Transverse colon (tissue), 4 donors: Measurements from ENCODE around the gene ITGA11. TPM values are rescaled to one million over a fixed set of nuclear protein-coding genes. Genes with fewer than 3 reads are reported as not detected.

Experiments
- DNase-seq: peaks from one replicate; pipeline ENCODE4 v3.0.0-alpha.2; 2019
- H3K27ac ChIP-seq, 4 donors: fragments of 200-600 bp; sonication (generic); 2 replicates each; pipeline ENCODE4 v1.5.1; 2016 to 2018; ENCODE audit warnings: inconsistent platforms in 4 of 4
- H3K27me3 ChIP-seq: fragments of 200-600 bp; sonication (generic); 2 replicates; pipeline ENCODE4 v1.5.1; 2017; ENCODE audit warnings: inconsistent platforms
- H3K36me3 ChIP-seq, 4 donors: fragments of 200-600 bp; sonication (generic); 2 replicates each; pipeline ENCODE4 v1.5.1; 2017 to 2019; ENCODE audit warnings: inconsistent platforms in 4 of 4
- H3K4me1 ChIP-seq, 4 donors: fragments of 200-600 bp; sonication (generic); 2 replicates each; pipeline ENCODE4 v1.5.1; 2017 to 2020; ENCODE audit warnings: inconsistent platforms in 4 of 4
- H3K4me3 ChIP-seq, 4 donors: fragments of 200-600 bp; sonication (generic); 1 replicate in 1 of 4; 2 replicates in 3 of 4; pipeline versions ENCODE4 v1.5.1 to v1.6.1; 2017 to 2019; ENCODE audit warnings: inconsistent platforms in 4 of 4
- H3K9me3 ChIP-seq, 2 donors: fragments of 200-600 bp; sonication (generic); 2 replicates each; pipeline ENCODE4 v1.5.1; 2017 to 2019; ENCODE audit warnings: inconsistent platforms in 2 of 2
- CTCF ChIP-seq, 5 experiments: fragments of 200-600 bp in 3 of 5; fragments of 450-650 bp in 2 of 5; sonication (generic) in 3 of 5; IDR thresholded peaks; 1 replicate in 2 of 5; 2 replicates in 3 of 5; pipeline ENCODE4 v1.5.1; 2016 to 2017; ENCODE audit warnings: antibody characterized with exemption in 5 of 5, inconsistent platforms in 3 of 5, mild to moderate bottlenecking in 2 of 5, moderate library complexity in 1 of 5
- EP300 ChIP-seq: sonication (generic); formaldehyde crosslinking; IDR thresholded peaks from one replicate; pipeline ENCODE4 v1.6.1; 2017; ENCODE audit warnings: antibody characterized with exemption, low read depth
- POLR2A ChIP-seq: fragments of 450-650 bp; IDR thresholded peaks from one replicate; pipeline ENCODE4 v1.6.1; 2016; ENCODE audit warnings: antibody characterized with exemption, mild to moderate bottlenecking, moderate library complexity
- POLR2AphosphoS5 ChIP-seq, 3 donors: sonication (generic); formaldehyde crosslinking; IDR thresholded peaks; one replicate each; pipeline ENCODE4 v1.6.1; 2016; ENCODE audit warnings: antibody characterized with exemption in 3 of 3
- WGBS, 2 donors: methylation state at CpG; one replicate each; pipeline ENCODE4 v1.1.5; 2018; ENCODE audit warnings: low coverage in 1 of 2; 5-methylcytosine and 5-hydroxymethylcytosine counted together
- in situ Hi-C, 4 donors: fragments of 200-750 bp; cut with MboI; loops; one replicate each; pipeline versions ENCODE4 v1.15.0 to v1.15.1; 2017; ENCODE audit warnings: low sequenced_read_pairs in 3 of 4, low pct_ligation_motif_present in 1 of 4, low pct_unique_long_range_greater_than_20kb in 1 of 4
- intact Hi-C: fragments of 100-400 bp; cut with DNase I; formaldehyde crosslinking; loops from one replicate; pipeline ENCODE4 v1.15.1; 2023; ENCODE audit warnings: low total_unique reads
- total RNA-seq, 4 donors: library from RNA; depleted of rRNA; stranded (reverse); fragments of >200 nt; gene quantifications; one replicate each; pipeline ENCODE4 v1.1.0, GENCODE V29; 2016

ITGA11 gene
- total RNA-seq, 4 donors from 2014 or later, result 0.37 to 3.2 (median 1.1) TPM

- no peaks in the 10 kb centered on the region for H3K27me3 ChIP-seq
- no peak overlapping the region for H3K27ac ChIP-seq
- in situ Hi-C loops (loop anchor here in 2 of 4 donors (25.0 kb wide), 2 partner anchors 350 to 375 kb away; no protein-coding TSS in a partner anchor), intact Hi-C loops (loop anchor here (10.0 kb wide), 1 partner anchor 243 kb away; no protein-coding TSS in a partner anchor)
- DNase-seq, result no peak
- no peaks in the 10 kb centered on the region for H3K4me1 ChIP-seq
- no peaks in the 10 kb centered on the region for H3K36me3 ChIP-seq
- TF ChIP-seq POLR2A (no peak), CTCF (IDR thresholded peaks at IDR 0.05) (no peak), EP300 (no peak), POLR2AphosphoS5 (IDR thresholded peaks at IDR 0.05) (no peak)
- no peaks in the 10 kb centered on the region for H3K9me3 ChIP-seq
- H3K4me3 ChIP-seq, result no peak overlapping the region
- WGBS, 2 donors, result 79% methylated on average over 3 of the region's 3 CpGs; no CpG with 5 or more reads in 1 of the 2 donors
Observed at GRCh38 chr15:68311859-68312557, 120.0 kb downstream of the ITGA11 start.

- 75 to 84% methylated on average over 3 of the region's 3 CpGs for WGBS, 2 donors
- no peak for DNase-seq
- H3K4me1 ChIP-seq, result peaks cover 0 to under 1% (median 0%) of the 10 kb centered on the region in 4 donors
- no peak overlapping the region for H3K27ac ChIP-seq
- no peaks in the 10 kb centered on the region for H3K9me3 ChIP-seq
- no peak for TF ChIP-seq POLR2AphosphoS5 (IDR thresholded peaks at IDR 0.05)
- TF ChIP-seq CTCF (IDR thresholded peaks at IDR 0.05), result no peak
- no peak for TF ChIP-seq POLR2A
- no peak for TF ChIP-seq EP300
- no peaks in the 10 kb centered on the region for H3K27me3 ChIP-seq
- no peak overlapping the region for H3K4me3 ChIP-seq
- intact Hi-C loops (loop anchor here (10.0 kb wide), 1 partner anchor 243 kb away; no protein-coding TSS in a partner anchor), in situ Hi-C loops (loop anchor here in 2 of 4 donors (25.0 kb wide), 2 partner anchors 351 to 376 kb away; no protein-coding TSS in a partner anchor)
- no peaks in the 10 kb centered on the region for H3K36me3 ChIP-seq
Observed at GRCh38 chr15:68311464-68311835, 120.5 kb downstream of the ITGA11 start.

GRCh38 chr15:68310804-68311463, 121.0 kb downstream of the ITGA11 start:
- TF ChIP-seq CTCF (IDR thresholded peaks at IDR 0.05) (no peak), POLR2A (no peak), POLR2AphosphoS5 (IDR thresholded peaks at IDR 0.05) (no peak), EP300 (no peak)
- Histone ChIP-seq H3K27me3 (no peaks in the 10 kb centered on the region), H3K27ac (no peak overlapping the region), H3K36me3 (no peaks in the 10 kb centered on the region), H3K9me3 (no peaks in the 10 kb centered on the region), H3K4me3 (no peak overlapping the region), H3K4me1 (peaks cover 0 to 3% (median 0%) of the 10 kb centered on the region in 4 donors)
- intact Hi-C loops (loop anchor here (10.0 kb wide), 1 partner anchor 244 kb away; no protein-coding TSS in a partner anchor), in situ Hi-C loops (loop anchor here in 2 of 4 donors (25.0 kb wide), 2 partner anchors 351 to 376 kb away; no protein-coding TSS in a partner anchor)
- no peak for DNase-seq
- WGBS, 2 donors, result 20 to 86% methylated on average over 1 to 20 of the region's 22 CpGs

- peaks cover 0 to 3% (median 0%) of the 10 kb centered on the region in 4 donors for H3K4me1 ChIP-seq
- in situ Hi-C loops, result loop anchor here in 2 of 4 donors (25.0 kb wide), 2 partner anchors 352 to 377 kb away; no protein-coding TSS in a partner anchor
- 57 to 67% methylated on average over 1 to 7 of the region's 7 CpGs for WGBS, 2 donors
- H3K36me3 ChIP-seq, result no peaks in the 10 kb centered on the region
- intact Hi-C loops, result loop anchor here (10.0 kb wide), 1 partner anchor 245 kb away; no protein-coding TSS in a partner anchor
- no peak for TF ChIP-seq POLR2AphosphoS5 (IDR thresholded peaks at IDR 0.05)
- TF ChIP-seq POLR2A, result no peak
- TF ChIP-seq EP300, result no peak
- no peak for TF ChIP-seq CTCF (IDR thresholded peaks at IDR 0.05)
- H3K27ac ChIP-seq, result no peak overlapping the region
- no peaks in the 10 kb centered on the region for H3K9me3 ChIP-seq
- no peak overlapping the region for H3K4me3 ChIP-seq
- H3K27me3 ChIP-seq, result no peaks in the 10 kb centered on the region
- DNase-seq, result no peak
Observed at GRCh38 chr15:68310178-68310803, 121.7 kb downstream of the ITGA11 start.
